ENCODE results near the gene TMEM252. TPM values are rescaled to one million over a fixed set of nuclear protein-coding genes. Genes with fewer than 3 reads are reported as not detected.

The TMEM252 gene
- total RNA-seq, 2 experiments from 2014 or later = not detected

- no peaks in the 10 kb centered on the region for H3K36me3 Mint-ChIP-seq (ENCODE audit: low read depth)
- H3K4me1 Mint-ChIP-seq = no peaks in the 10 kb centered on the region
- no peak overlapping the region for H3K4me3 Mint-ChIP-seq
- CTCF ChIA-PET = interaction anchor here (1.4 kb wide), 1 partner anchor 30 kb away, joined by 4 read pairs; no protein-coding TSS in a partner anchor
- DNase-seq (no peak), ATAC-seq (no peak)
- H3K27me3 Mint-ChIP-seq = peaks cover 5% of the 10 kb centered on the region
- POLR2A ChIA-PET = no interaction called here
- intact Hi-C loops (cut with DNase I, micrococcal nuclease) = no loop called here
- H3K9me3 Mint-ChIP-seq (ENCODE audit: low read depth) = no peaks in the 10 kb centered on the region
- no peak overlapping the region for H3K27ac Mint-ChIP-seq
Observed at GRCh38 chr9:68538200-68538599, 2.5 kb downstream of the TMEM252 start.

- ATAC-seq = no peak
- peaks cover 4% of the 10 kb centered on the region for H3K27me3 Mint-ChIP-seq
- no peaks in the 10 kb centered on the region for H3K36me3 Mint-ChIP-seq (ENCODE audit: low read depth)
- intact Hi-C loops (cut with DNase I, micrococcal nuclease) = no loop called here
- no peak overlapping the region for H3K27ac Mint-ChIP-seq
- CTCF ChIA-PET = interaction anchor here (1.0 kb wide), 1 partner anchor 23 kb away, joined by 3 read pairs; no protein-coding TSS in a partner anchor
- H3K4me3 Mint-ChIP-seq = no peak overlapping the region
- no peaks in the 10 kb centered on the region for H3K9me3 Mint-ChIP-seq (ENCODE audit: low read depth)
- POLR2A ChIA-PET = no interaction called here
- no peaks in the 10 kb centered on the region for H3K4me1 Mint-ChIP-seq
- DNase-seq = no peak
Observed at GRCh38 chr9:68537616-68537880, 3.1 kb downstream of the TMEM252 start.

- ChIA-PET CTCF (interaction anchor here (1.0 kb wide), 1 partner anchor 23 kb away, joined by 3 read pairs; no protein-coding TSS in a partner anchor), POLR2A (no interaction called here)
- Mint-ChIP-seq H3K27me3 (peaks cover 3% of the 10 kb centered on the region), H3K27ac (no peak overlapping the region), H3K9me3 (ENCODE audit: low read depth) (no peaks in the 10 kb centered on the region), H3K36me3 (ENCODE audit: low read depth) (no peaks in the 10 kb centered on the region), H3K4me3 (no peak overlapping the region), H3K4me1 (no peaks in the 10 kb centered on the region)
- no peak for DNase-seq
- intact Hi-C loops (cut with DNase I, micrococcal nuclease) = no loop called here
- no peak for ATAC-seq
Observed at GRCh38 chr9:68536876-68537615, 3.6 kb downstream of the TMEM252 start.

GRCh38 chr9:68533678-68534077 is 7.0 kb downstream of the TMEM252 start:
- Mint-ChIP-seq H3K4me1 (no peaks in the 10 kb centered on the region), H3K36me3 (ENCODE audit: low read depth) (no peaks in the 10 kb centered on the region), H3K4me3 (no peak overlapping the region), H3K27me3 (peaks cover 3% of the 10 kb centered on the region), H3K27ac (no peak overlapping the region), H3K9me3 (ENCODE audit: low read depth) (no peaks in the 10 kb centered on the region)
- intact Hi-C loops (cut with DNase I, micrococcal nuclease) = no loop called here
- DNase-seq (no peak), ATAC-seq (no peak)
- ChIA-PET POLR2A (no interaction called here), CTCF (no interaction called here)

GRCh38 chr9:68532131-68532530 is 8.6 kb downstream of the TMEM252 start:
- ChIA-PET POLR2A (no interaction called here), CTCF (no interaction called here)
- Mint-ChIP-seq H3K4me3 (no peak overlapping the region), H3K36me3 (ENCODE audit: low read depth) (no peaks in the 10 kb centered on the region), H3K9me3 (ENCODE audit: low read depth) (no peaks in the 10 kb centered on the region), H3K27ac (no peak overlapping the region), H3K27me3 (peaks cover 5% of the 10 kb centered on the region), H3K4me1 (no peaks in the 10 kb centered on the region)
- DNase-seq (no peak), ATAC-seq (no peak)
- intact Hi-C loops (cut with DNase I, micrococcal nuclease) = no loop called here

- H3K36me3 Mint-ChIP-seq (ENCODE audit: low read depth) = no peaks in the 10 kb centered on the region
- H3K4me3 Mint-ChIP-seq = no peak overlapping the region
- no peak for DNase-seq
- no peaks in the 10 kb centered on the region for H3K9me3 Mint-ChIP-seq (ENCODE audit: low read depth)
- ChIA-PET POLR2A (no interaction called here), CTCF (interaction anchor here (0.8 kb wide), 1 partner anchor 17 kb away, joined by 3 read pairs; no protein-coding TSS in a partner anchor)
- H3K27me3 Mint-ChIP-seq = peaks cover 5% of the 10 kb centered on the region
- no peaks in the 10 kb centered on the region for H3K4me1 Mint-ChIP-seq
- intact Hi-C loops (cut with DNase I, micrococcal nuclease) = no loop called here
- ATAC-seq = no peak
- no peak overlapping the region for H3K27ac Mint-ChIP-seq
Observed at GRCh38 chr9:68530618-68531017, 10.1 kb downstream of the TMEM252 start.

GRCh38 chr9:68523367-68523936 is 17.2 kb downstream of the TMEM252 start:
- DNase-seq (no peak), ATAC-seq (no peak)
- Mint-ChIP-seq H3K4me1 (no peaks in the 10 kb centered on the region), H3K27me3 (peaks cover 17% of the 10 kb centered on the region), H3K4me3 (no peak overlapping the region), H3K9me3 (ENCODE audit: low read depth) (no peaks in the 10 kb centered on the region), H3K36me3 (ENCODE audit: low read depth) (no peaks in the 10 kb centered on the region), H3K27ac (no peak overlapping the region)
- ChIA-PET CTCF (no interaction called here), POLR2A (no interaction called here)
- intact Hi-C loops (cut with DNase I, micrococcal nuclease) = no loop called here

- ATAC-seq = no peak
- DNase-seq = no peak
- intact Hi-C loops (cut with DNase I, micrococcal nuclease) = no loop called here
- Mint-ChIP-seq H3K27me3 (peaks cover 17% of the 10 kb centered on the region), H3K4me3 (no peak overlapping the region), H3K27ac (no peak overlapping the region), H3K9me3 (ENCODE audit: low read depth) (peaks cover 2% of the 10 kb centered on the region), H3K36me3 (ENCODE audit: low read depth) (no peaks in the 10 kb centered on the region), H3K4me1 (no peaks in the 10 kb centered on the region)
- POLR2A ChIA-PET = no interaction called here
- CTCF ChIA-PET = no interaction called here
Observed at GRCh38 chr9:68522954-68523353, 17.7 kb downstream of the TMEM252 start.

GRCh38 chr9:68522131-68522530 is 18.6 kb downstream of the TMEM252 start:
- Mint-ChIP-seq H3K4me1 (no peaks in the 10 kb centered on the region), H3K4me3 (no peak overlapping the region), H3K9me3 (ENCODE audit: low read depth) (peaks cover 2% of the 10 kb centered on the region), H3K27ac (no peak overlapping the region), H3K27me3 (peaks cover 17% of the 10 kb centered on the region), H3K36me3 (ENCODE audit: low read depth) (no peaks in the 10 kb centered on the region)
- intact Hi-C loops (cut with DNase I, micrococcal nuclease) = no loop called here
- POLR2A ChIA-PET = no interaction called here
- DNase-seq (no peak), ATAC-seq (no peak)
- CTCF ChIA-PET = no interaction called here

GRCh38 chr9:68515326-68516017 is 25.2 kb downstream of the TMEM252 start:
- H3K27ac Mint-ChIP-seq = peak overlapping the region; percentile 6
- peaks cover 6% of the 10 kb centered on the region for H3K27me3 Mint-ChIP-seq
- intact Hi-C loops (cut with DNase I, micrococcal nuclease) = no loop called here
- DNase-seq (no peak), ATAC-seq (no peak)
- peaks cover 2% of the 10 kb centered on the region for H3K9me3 Mint-ChIP-seq (ENCODE audit: low read depth)
- ChIA-PET POLR2A (no interaction called here), CTCF (interaction anchor here (0.6 kb wide), 1 partner anchor 39 kb away, joined by 3 read pairs; no protein-coding TSS in a partner anchor)
- H3K36me3 Mint-ChIP-seq (ENCODE audit: low read depth) = no peaks in the 10 kb centered on the region
- no peak overlapping the region for H3K4me3 Mint-ChIP-seq
- no peaks in the 10 kb centered on the region for H3K4me1 Mint-ChIP-seq

- Mint-ChIP-seq H3K27ac (no peak overlapping the region), H3K9me3 (ENCODE audit: low read depth) (peaks cover 2% of the 10 kb centered on the region), H3K36me3 (ENCODE audit: low read depth) (no peaks in the 10 kb centered on the region), H3K4me1 (no peaks in the 10 kb centered on the region), H3K27me3 (peaks cover 6% of the 10 kb centered on the region), H3K4me3 (no peak overlapping the region)
- ChIA-PET POLR2A (no interaction called here), CTCF (interaction anchor here (0.8 to 1.1 kb wide), 2 partner anchors 16 to 54 kb away, joined by 3 read pairs; no protein-coding TSS in a partner anchor)
- ATAC-seq (no peak), DNase-seq (no peak)
- intact Hi-C loops (cut with DNase I, micrococcal nuclease) = no loop called here
Observed at GRCh38 chr9:68513981-68514380, 26.7 kb downstream of the TMEM252 start.

- ChIA-PET POLR2A (no interaction called here), CTCF (interaction anchor here (0.8 to 1.1 kb wide), 2 partner anchors 17 to 55 kb away, joined by 3 read pairs; no protein-coding TSS in a partner anchor)
- Mint-ChIP-seq H3K4me1 (no peaks in the 10 kb centered on the region), H3K27me3 (peaks cover 4% of the 10 kb centered on the region), H3K4me3 (no peak overlapping the region), H3K36me3 (ENCODE audit: low read depth) (no peaks in the 10 kb centered on the region), H3K9me3 (ENCODE audit: low read depth) (peaks cover 2% of the 10 kb centered on the region), H3K27ac (no peak overlapping the region)
- no peak for DNase-seq
- intact Hi-C loops (cut with DNase I, micrococcal nuclease) = no loop called here
- ATAC-seq = no peak
Observed at GRCh38 chr9:68513385-68513784, 27.3 kb downstream of the TMEM252 start.
